NK-92 treated with Interleukin-12 subunit alpha and Interleukin-12 subunit beta, amount 100 ng/mL, for 24 hours (cell line): ENCODE measurements around the gene ZCRB1.
"Not testable (repeated sequence)": the region's sequence is repeated elsewhere in the genome, so short reads cannot be mapped to it uniquely, and the experiment has no call there.

ENCODE experiments used
- DNase-seq: peaks from one replicate; lab custom pipeline; 2025; lab: John Stamatoyannopoulos, UW

The ZCRB1 gene

GRCh38 chr12:42325653-42326474 is at the start of gene ZCRB1, which contains the start of gene PPHLN1:
ZCRB1 (minus strand) TSS chr12:42326094; CDS start chr12:42324102, 1,992 bp downstream.
PPHLN1 (plus strand) TSS chr12:42326167; CDS start chr12:42335903, 9,736 bp downstream.
- peak; percentile 67 for DNase-seq

- DNase-seq, result no peak
Observed at GRCh38 chr12:42373669-42374068, 47.8 kb upstream of the ZCRB1 start.

- DNase-seq, result no peak
Observed at GRCh38 chr12:42372154-42372791, 46.4 kb upstream of the ZCRB1 start.

- no peak for DNase-seq
Observed at GRCh38 chr12:42370013-42370412, 44.1 kb upstream of the ZCRB1 start.

GRCh38 chr12:42365486-42365885 is 39.6 kb upstream of the ZCRB1 start:
- no peak for DNase-seq

GRCh38 chr12:42364692-42365091 is 38.8 kb upstream of the ZCRB1 start:
- no peak for DNase-seq

GRCh38 chr12:42362647-42363260 is 36.9 kb upstream of the ZCRB1 start:
- DNase-seq, result no peak

- no peak for DNase-seq
Observed at GRCh38 chr12:42361909-42362646, 36.2 kb upstream of the ZCRB1 start.

- no peak for DNase-seq
Observed at GRCh38 chr12:42360747-42361403, 35.0 kb upstream of the ZCRB1 start.

GRCh38 chr12:42356344-42356743 is 30.4 kb upstream of the ZCRB1 start:
- no peak for DNase-seq

GRCh38 chr12:42350021-42350407 is 24.1 kb upstream of the ZCRB1 start:
- DNase-seq, result not testable (repeated sequence)

GRCh38 chr12:42349119-42350020 is 23.5 kb upstream of the ZCRB1 start:
- not testable (repeated sequence) for DNase-seq

GRCh38 chr12:42346403-42347002 is 20.6 kb upstream of the ZCRB1 start:
- no peak for DNase-seq

- no peak for DNase-seq
Observed at GRCh38 chr12:42343721-42344120, 17.8 kb upstream of the ZCRB1 start.

GRCh38 chr12:42342028-42342427 is 16.1 kb upstream of the ZCRB1 start:
- DNase-seq, result no peak

- DNase-seq, result no peak
Observed at GRCh38 chr12:42338280-42338679, 12.4 kb upstream of the ZCRB1 start.

GRCh38 chr12:42336286-42336685 is 10.4 kb upstream of the ZCRB1 start:
- DNase-seq, result no peak

GRCh38 chr12:42332301-42333285 is 6.7 kb upstream of the ZCRB1 start:
- no peak for DNase-seq

GRCh38 chr12:42330097-42330496 is 4.2 kb upstream of the ZCRB1 start:
- not testable (repeated sequence) for DNase-seq
